Measurements from ENCODE around the gene BRWD1.

The BRWD1 gene

DNA sequence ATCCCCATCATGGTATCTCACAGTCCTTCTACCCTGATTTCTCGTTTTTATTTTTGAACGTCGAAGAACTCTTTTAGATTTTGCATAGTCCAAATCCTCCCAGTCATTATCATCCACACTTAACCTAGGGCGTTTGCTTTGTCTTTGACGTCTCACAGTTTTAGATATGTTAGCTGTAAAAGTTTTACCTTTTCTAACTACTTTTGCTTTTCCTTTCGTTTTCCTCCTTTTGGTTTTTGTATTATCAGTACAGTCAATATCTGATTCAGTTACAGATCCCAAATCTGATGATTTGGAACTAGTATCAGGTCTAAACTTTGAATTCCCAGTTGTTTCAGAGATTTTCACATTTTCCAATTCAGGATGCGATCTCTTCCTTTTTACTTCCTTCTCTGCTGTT, 117.1 kb downstream of the BRWD1 start:
- DNase-seq, result no peak

DNA sequence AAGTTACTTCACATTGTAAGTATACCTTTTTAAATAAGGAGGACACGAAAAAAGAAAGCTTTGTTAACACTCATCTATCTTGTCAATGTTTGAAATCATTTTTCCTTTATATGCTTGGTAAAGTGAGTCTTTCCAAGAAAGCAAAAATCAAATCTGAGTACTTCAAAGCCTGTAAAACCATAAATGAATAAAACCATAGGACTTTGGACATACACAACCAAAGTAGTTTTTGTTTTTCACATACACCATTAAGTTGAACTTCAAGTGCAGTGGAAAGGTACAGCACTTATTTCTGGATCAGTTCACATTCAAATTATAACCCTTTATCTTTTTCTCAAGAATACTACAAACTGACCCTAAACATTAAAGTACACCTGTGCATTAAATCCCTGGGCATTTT, 120.1 kb downstream of the BRWD1 start:
- no peak for DNase-seq

DNA sequence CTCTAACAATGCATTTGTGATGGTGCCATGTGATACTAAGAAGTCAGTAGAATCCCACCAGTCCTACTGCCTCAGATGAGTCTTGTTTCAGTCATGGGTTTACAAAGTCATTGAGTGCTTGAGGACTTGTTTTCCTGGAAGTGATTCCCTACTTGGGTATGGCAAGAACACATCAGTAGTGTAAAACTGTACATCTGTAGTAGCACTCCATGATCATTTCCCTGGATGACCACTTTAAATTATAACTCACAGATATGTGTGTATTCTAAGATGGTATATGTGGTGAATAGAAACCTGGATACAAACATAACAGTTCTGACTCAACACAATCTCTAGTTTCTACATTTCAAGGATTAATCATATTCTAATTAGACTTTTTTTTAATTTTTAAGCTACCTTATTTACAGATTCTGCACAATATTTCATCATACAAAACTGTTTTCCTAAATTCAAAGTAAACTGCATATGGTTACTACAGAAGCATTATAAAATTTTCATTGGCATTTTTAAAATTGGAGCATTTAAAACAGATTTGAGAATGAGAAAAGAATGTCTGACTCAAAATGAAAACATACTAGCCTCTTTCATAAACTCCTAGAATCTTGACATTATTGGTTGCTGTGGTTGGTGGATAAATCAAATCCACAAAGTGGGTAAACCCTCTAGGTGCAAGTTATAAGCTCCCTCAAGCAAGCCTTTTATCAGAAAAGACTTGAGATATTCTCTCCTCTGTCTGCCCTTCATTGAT, 123.4 kb downstream of the BRWD1 start:
- no peak for DNase-seq

DNA sequence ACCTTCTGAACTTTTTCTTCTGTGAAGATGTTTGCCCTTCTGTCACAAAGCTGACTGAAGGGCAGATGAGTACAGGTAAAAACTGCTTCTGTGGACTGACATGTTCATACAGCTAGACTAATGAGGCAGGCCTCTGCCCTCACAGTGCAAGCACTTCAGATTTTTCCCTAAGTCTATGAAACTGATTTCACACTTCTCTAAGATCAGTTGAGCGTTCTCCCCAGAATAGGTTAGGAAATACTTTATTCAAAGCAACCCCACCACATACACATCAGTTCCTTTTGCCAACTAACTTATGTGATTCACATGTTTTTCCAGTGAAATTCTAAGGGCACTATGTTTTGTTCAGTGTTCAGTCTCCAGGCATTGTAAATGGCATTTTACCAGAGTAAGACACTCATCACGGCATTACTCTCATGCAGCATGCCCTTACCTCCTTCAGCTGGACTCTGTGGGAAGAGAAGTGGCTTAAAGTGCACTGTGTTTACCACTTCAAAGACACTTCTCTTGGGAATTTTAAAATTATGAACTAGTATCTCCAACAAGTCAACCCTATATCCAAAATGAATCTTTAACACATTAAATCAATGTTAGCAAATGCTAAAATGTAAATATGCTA, 124.8 kb downstream of the BRWD1 start:
- no peak for DNase-seq

DNA sequence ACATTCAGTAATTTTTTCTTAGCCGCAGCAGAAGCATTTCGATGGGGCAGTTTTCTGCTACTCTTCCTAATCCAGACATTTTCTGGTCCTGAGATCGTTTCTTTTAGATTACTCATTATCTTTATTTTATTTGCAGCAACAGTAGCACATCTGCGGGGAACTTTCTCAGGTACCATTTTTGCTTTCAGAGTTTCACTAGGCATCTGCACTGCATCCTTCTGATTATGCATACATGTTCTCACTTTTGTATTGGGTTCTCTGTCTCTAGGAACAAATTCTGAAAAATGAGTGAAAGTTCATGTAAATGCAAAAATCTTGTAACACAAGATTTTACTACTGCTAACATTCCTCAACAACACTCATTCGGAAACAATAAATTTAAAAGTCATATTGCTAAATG, 126.3 kb downstream of the BRWD1 start:
- DNase-seq, result no peak

DNA sequence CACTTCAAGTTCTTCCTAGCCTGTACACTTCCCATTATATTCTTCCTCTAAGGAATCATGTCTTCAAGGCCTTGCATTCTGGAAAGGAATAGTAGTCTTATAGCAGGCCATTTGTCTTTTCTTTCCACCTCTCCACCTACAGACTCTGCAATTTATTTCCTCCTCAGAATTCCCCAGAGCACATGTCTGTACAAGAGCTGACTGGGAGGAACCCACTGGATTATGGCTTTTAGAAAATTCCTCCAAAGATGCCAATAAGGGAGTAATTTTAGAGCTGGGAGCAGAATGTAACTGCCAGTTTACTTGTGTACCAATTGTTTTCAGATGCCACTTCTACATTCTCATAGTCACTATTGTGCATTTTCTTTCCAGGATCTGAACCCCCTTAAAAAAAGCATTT, 126.8 kb downstream of the BRWD1 start:
- DNase-seq, result no peak

DNA sequence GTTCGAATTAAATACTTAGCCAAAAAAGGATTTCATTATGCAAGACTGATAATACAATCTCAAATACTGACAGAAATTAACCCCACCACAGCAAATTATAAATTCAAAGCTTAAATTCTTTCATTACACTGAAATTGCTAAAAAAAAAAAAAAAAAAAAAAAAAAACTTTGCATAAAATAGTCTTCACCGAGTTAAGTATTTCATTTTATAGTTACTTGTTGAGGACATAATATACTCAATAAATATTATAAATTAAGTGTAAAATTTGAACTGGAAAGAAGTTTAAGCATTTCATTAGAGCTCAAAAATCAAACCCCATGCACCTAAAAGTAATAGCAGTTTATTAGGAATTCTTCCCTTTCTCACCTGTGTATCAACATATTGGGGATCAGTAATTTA, 128.3 kb downstream of the BRWD1 start:
- DNase-seq, result no peak

DNA sequence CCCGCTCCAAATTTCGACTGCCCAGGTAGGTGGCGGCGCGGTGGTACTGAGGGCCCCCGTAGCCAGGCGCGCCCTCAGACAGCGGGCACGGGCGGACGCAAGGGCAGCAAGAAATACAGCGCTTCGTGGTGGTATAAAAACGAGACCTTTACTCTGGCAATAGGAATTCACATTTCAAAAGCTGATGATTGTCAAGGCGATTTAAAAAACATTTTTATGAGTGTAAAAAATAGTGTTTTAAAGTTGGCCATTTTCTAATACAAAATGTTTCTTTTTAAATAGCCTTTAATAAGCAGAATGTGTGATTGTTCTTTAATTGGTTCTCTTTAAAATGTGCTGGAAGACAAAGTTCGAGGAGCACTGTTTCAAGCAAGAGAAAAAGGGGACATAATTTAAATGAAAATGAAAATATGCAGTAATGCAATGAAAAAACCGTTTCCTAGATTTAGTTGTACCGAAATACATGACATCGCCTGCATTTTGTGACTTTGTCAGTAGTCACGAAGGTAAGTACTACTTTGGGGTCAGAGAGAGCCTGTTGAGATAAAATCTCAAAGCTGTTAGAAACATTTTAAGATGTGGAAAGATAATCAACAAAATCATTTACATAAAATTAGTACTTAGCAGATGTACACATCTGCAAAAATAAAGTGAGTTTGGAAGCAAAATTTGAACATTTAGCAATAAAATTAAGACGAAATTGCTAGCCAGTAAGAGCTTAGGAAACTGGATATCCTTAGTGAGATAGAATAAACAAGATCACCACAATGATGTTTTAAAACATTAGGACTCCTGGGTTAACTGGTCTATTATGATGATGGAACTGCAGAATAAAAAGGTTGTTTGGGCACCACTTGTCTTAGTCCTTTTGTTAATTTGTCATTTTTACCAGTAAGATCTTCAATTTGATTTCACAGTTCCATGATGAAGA, 129.1 kb downstream of the BRWD1 start:
- no peak for DNase-seq

DNA sequence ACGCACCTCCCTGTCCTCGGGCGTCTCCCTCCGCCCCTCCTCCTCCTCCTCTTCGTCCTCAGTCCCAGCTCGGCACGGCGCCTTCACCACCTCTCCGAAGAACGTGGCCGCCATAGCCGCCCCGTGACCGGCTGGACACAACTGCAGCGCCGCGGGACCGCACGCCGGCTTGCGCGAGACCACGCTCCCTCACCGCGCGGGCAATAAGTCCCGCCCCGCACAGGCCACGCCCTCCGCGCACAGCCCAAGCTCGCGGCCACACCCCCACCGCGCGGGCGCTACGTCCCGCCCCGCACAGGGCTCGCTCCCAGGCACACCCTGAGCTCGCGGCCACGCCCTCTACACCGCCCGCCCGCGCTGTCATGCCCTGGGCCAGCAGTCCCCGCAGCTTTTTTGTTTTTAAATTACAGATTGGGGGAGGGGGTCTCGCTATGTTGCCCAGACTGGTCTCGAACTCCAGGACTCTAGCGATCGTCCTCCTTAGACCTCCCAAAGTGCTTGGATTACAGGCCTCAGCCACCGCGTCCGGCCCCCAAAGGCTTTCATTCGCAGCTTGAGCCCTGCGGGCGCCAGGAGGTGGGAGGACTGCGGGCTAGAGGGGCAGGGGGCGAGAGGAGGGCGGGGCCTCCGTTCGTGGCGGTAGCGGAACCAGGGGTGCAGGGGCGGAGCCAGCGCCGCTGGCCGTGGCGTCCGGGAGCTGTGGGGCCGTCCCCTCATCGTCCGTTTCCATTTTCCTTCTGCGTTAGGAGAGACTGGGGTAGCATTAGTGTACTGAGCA, 130.0 kb downstream of the BRWD1 start, which contains the start of gene PSMG1:
PSMG1 (minus strand) TSS at position 180 of the 778 bp plus-strand sequence; CDS start at position 114, 66 bp downstream.
- peak; percentile 97 for DNase-seq

DNA sequence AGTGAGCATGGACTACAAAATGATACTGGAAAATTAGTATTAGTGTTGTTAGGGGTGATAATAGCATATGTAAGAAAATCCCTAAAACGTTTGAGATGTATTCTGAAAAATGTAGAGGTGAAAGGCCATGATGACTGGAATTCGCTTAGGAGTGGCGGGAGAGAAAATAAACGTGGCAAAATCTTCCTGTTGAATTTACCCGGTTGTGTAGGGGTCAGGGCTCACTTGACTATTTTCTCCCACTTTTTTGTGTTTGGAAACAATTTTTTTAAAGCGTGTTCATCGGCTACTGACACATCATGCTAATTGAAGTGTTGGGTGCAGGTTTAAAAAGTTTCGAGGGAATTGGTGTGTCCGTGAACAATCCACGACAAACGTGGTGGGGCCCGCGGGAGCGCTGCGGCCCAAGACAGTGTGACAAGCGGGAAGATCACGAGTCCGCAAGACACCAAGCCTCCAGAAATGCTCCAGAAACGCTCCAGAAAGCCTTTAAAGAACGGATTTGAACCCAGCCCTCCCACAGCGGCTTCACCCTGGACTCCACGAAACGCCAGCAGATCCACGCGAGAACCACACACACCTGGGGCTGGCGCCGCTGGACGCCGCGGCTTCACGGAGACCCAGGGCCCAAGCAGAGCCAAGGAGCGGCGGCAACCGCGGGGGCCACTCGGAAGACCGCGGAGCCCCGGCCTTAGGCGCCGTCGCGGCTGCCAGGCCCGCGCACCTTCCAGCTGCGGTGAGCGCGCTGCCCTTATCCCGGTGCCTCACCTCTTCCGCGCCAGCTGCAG, 130.8 kb downstream of the BRWD1 start:
- DNase-seq, result no peak

DNA sequence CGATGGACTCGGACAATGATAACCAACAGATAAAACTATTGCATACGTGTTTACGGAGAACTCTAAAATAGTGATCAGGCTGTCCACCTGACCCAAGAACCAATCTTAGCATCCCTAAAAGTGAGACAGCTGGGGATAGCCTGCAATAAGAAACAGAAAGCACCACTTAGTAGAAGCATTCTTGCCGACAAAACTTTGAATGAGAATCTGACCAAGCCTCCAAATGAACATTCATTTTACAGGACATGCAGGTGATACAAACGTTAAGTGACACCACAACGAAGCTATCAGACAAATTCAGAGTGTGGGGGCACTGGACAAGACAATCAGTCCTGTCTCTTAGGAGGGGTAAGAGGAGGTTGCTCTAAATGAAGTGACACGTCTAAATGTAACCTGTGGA, 131.4 kb downstream of the BRWD1 start:
- DNase-seq, result peak; percentile 13

DNA sequence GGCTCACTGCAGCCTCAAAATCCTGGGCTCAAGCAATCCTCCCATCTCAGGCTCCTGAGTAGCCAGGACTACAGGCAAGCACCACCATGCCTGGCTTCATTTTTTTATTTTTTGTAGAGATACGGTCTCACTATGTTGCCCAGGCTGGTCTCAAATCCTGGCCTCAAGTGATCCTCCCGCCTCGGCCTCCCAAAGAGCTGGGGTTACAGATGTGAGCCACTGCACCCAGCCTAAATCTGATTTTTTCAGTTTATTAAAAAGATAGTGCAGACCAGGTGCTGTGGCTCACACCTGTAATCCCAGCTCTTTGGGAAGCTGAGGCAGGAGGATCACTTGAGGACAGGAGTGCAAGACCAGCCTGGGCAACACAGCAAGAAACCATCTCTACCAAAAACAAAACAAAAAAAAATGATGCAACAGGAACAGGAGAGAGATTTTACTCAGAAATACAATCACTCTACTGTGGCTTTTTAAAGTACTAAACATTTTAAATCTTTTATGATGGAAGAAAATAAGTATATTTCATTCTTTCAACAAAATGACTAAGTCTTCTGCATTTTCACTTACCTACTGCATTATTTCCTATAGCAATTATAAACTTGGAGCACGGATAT, 132.1 kb downstream of the BRWD1 start:
- no peak for DNase-seq

DNA sequence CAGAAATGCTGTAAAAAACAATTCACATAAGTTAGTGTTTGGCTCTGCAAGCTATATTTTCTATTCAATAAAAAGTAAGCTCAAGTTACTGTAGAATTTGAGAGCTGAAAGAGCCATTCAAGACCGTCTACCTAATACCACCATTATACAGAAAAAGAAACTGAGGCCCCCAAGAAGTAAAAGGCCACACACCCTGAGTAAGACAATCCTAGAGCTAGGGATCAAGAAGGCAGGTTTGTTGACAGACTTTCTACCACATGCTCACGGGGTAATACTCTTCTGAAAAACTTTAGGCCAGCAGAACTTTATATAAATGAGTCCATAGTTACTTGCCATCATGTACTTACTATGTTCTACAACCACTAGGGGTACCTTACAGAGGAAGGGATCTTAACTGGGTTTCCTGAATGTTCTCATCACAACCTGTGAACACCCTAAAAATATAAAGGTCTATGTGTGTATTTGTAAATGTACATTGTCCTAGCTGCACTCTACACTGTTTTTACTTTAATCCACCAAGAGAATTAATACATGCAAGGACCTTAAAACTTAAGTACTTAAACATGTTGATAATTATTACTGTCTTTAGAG, 132.9 kb downstream of the BRWD1 start:
- no peak for DNase-seq

DNA sequence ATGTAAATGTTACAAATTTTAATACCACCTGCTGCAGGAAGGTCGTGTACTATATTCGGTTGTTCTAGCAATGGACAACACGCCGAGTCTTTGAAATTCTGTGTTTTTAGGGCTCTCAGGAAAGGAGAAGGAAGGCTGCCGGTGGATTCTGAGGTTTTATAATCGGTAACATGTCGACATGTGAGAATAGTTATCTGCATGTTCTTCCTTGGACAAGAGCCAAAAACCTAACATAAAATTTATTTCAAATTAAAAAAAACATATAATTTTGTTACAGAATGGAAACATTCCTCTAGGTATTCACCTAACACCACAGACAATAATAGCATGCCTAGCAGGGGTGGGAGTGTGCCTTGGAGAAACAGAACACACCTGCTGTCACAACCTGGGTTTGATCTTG, 135.0 kb downstream of the BRWD1 start:
- no peak for DNase-seq

DNA sequence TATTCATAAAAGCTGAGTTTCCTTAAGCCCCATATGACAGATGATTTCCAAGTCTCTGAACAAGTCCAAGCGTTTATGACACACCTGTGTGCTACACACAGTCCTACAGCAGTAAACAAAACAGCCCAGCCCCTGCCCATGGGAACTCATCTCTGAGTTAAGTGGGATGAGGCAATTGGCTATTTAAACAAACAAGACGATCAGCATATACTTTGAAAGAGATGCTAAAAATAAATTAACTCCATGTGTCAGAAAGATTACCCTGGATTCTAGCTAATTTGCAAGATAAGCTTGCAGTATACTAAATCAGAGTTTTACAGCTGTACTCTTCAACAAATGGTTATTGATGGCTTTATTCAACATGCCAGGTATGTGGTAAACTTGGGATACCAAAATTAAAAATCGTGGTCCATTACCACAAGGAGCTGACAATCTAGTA, 137.1 kb downstream of the BRWD1 start:
- DNase-seq, result no peak

DNA sequence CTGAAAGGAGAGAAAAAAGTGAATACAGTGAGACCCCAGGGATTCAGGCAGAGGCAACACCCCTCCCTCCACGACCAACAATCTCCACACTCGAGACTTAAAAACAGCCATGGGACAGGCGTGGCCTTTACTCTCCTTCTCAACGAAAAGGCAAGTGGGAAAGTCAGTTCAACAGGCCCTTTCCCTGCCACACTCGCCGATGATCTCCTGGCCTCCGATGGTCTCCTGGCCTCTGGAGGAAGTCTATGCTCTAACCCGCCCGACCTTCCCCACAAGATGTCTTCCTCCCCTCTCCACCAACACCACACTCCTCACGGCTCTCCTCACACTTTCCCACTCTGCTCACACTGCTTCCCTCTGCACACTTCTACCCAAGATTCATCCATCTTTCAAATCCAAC, 137.8 kb downstream of the BRWD1 start:
- DNase-seq, result no peak

DNA sequence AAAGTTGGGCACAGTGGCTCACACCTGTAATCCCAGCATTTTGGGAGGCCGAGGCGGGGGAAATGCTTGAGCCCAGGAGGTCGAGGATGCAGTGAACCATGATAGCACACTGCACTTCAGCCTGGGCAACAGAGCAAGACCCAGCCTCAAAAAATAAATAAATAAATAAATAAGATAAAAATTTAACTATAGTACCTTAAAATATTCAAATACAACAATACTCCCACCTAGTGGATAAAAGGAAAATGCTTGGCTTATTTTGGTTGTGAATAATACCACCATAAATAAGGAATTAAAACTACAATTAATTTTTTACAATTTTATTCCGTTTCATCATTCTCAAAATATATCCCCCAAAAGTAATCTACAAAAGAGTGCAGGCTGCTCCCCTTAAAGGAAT, 138.3 kb downstream of the BRWD1 start:
- DNase-seq, result no peak

DNA sequence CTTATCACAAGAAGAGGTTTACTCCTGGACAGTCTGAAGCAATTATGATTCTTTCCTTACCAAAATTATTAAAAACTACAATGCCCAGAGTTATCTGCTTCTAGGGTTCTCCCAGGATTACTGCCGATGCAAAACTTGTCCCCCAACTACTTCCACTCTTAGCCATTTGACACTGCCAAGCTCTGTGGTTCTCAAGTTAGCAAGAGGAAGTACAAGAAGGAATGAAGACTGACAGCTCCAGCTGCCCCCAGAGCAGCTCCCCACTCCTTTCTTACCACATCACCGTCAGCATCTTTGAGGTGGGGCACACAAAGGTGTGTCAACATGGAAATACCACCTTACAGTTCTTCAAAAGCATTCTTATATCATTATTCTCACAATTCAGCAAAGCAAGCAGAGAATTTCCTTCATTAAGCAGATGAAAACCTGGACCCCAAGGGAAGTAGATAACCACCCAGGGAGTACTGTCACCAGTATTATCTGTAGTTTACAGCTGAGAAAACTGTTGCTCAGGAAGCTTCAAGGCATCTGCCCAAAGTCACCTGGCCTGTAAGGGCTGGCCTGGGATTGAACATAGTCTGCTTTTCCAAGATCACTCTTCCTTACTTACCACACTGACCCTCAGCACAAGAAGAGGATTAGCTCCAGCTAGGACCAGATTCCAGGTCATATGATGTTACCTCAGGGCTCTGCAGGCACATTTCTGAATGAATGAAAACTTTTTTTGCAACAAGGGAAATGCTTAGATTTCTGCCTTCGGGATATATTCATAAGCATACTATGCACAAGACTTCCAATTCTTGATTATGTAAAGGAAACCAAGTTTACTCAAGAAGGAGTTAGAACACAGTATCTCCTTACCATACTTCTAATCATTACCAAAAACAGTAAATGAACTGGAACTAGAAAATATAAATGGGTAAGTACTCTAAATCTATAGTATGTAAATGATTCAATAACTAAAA, 139.4 kb downstream of the BRWD1 start:
- DNase-seq, result no peak

DNA sequence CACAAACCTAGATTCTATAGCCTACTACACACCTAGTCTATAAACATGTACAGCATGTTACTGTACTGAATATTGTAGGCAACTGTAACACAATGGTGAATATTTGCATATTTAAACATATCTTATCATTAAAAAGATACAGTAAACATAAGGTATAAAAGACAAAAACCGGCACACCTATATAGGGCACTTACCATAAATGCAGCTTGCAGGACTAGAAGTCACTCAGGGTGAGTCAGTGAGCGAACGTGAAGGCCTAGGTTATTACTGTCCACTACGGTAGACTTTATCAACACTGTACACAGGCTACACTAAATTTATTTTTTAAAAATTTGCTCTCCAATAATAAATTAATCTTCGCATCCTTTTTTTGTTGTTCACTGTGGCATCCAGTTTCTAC, 143.5 kb downstream of the BRWD1 start:
- no peak for DNase-seq

DNA sequence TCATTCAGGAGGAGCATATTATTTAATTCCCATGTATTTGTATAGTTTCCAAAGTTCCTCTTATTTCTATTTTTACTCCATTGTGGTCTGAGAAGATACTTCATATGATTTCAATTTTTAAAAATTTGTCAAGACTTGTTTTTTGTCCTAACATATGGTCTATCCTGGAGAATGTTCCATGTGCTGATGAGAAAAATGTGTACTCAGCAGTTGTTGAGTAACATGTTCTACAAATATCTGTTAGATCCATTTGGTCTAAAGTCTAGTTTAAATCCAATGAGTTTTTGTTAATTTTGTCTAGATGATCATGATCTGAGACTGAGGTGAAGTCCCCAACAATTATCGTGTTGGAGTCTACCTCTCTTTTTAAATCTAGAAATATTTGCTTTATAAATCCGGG, 144.6 kb downstream of the BRWD1 start:
- no peak for DNase-seq

Data from retina (tissue), 1 donor.